HFF-Myc (cell line): ENCODE data around the gene ODAD2.

Source experiments
- DNase-seq: peaks from one replicate; pipeline ENCODE4 v3.0.0-alpha.2; 2011; ENCODE audit warnings: low read depth; ENCODE audit errors: extremely low read depth
- H3K4me3 ChIP-seq: replicated peaks from 2 replicates; pipeline ENCODE4 v1.5.1; 2011; ENCODE audit warnings: low read depth, mild to moderate bottlenecking, control low read depth, low read length
- CTCF ChIP-seq: IDR thresholded peaks from 2 replicates; pipeline ENCODE4 v1.5.1; 2012; ENCODE audit warnings: mild to moderate bottlenecking, low read depth, low read length, control low read depth; ENCODE audit errors: missing control alignments

The ODAD2 gene

GRCh38 chr10:27857616-27858015, 141.3 kb downstream of the ODAD2 start:
- no peak for DNase-seq
- no peak overlapping the region for H3K4me3 ChIP-seq
- TF ChIP-seq CTCF: no peak

GRCh38 chr10:27844223-27844622, 154.7 kb downstream of the ODAD2 start:
- no peak for DNase-seq

GRCh38 chr10:27838901-27839300, 160.0 kb downstream of the ODAD2 start:
- no peak for TF ChIP-seq CTCF
- no peak overlapping the region for H3K4me3 ChIP-seq
- no peak for DNase-seq

More at GRCh38 chr10:27844223-27844622, 154.7 kb downstream of the ODAD2 start:
- H3K4me3 ChIP-seq: no peak overlapping the region
- no peak for TF ChIP-seq CTCF

- TF ChIP-seq CTCF: no peak
- no peak overlapping the region for H3K4me3 ChIP-seq
- DNase-seq: no peak
Observed at GRCh38 chr10:27838361-27838760, 160.5 kb downstream of the ODAD2 start.

- no peak for DNase-seq
- no peak overlapping the region for H3K4me3 ChIP-seq
- no peak for TF ChIP-seq CTCF
Observed at GRCh38 chr10:27834476-27834875, 164.4 kb downstream of the ODAD2 start.

- TF ChIP-seq CTCF: no peak
- no peak overlapping the region for H3K4me3 ChIP-seq
- DNase-seq: no peak
Observed at GRCh38 chr10:27833792-27834191, 165.1 kb downstream of the ODAD2 start.

GRCh38 chr10:27832826-27833225, 166.1 kb downstream of the ODAD2 start:
- no peak for TF ChIP-seq CTCF
- DNase-seq: no peak
- H3K4me3 ChIP-seq: no peak overlapping the region
